H9 (cell line): ENCODE measurements around the gene LRRC55. TPM values are rescaled to one million over a fixed set of nuclear protein-coding genes. Genes with fewer than 3 reads are reported as not detected.

Experiments used
- DNase-seq: peaks from one replicate; pipeline ENCODE4 v3.0.0-alpha.2; 2017
- H2AFZ ChIP-seq: one replicate; pipeline ENCODE4 v1.6.1; 2013; ENCODE audit warnings: mild to moderate bottlenecking, low read length, control low read depth, moderate library complexity
- H2AK5ac ChIP-seq: 2 replicates; pipeline ENCODE4 v1.6.1; 2013; ENCODE audit warnings: low read length, control low read depth, mixed read lengths; ENCODE audit not compliant: insufficient read length
- H2BK120ac ChIP-seq: one replicate; pipeline ENCODE4 v1.6.1; 2013; ENCODE audit warnings: low read depth, mild to moderate bottlenecking, low read length, control low read depth, inconsistent platforms; ENCODE audit not compliant: poor library complexity, severe bottlenecking
- H2BK12ac ChIP-seq: 2 replicates; pipeline ENCODE4 v1.6.1; 2013; ENCODE audit warnings: low read length, control low read depth, mixed read lengths, low read depth; ENCODE audit not compliant: insufficient read length
- H2BK15ac ChIP-seq: 2 replicates; pipeline ENCODE4 v1.6.1; 2013; ENCODE audit warnings: low read depth, low read length, control low read depth
- H2BK20ac ChIP-seq: one replicate; pipeline ENCODE4 v1.6.1; 2013; ENCODE audit warnings: low read depth, mild to moderate bottlenecking, low read length, control low read depth, inconsistent platforms; ENCODE audit not compliant: poor library complexity, severe bottlenecking
- H2BK5ac ChIP-seq: 2 replicates; pipeline ENCODE4 v1.6.1; 2013; ENCODE audit warnings: low read length, control low read depth, mixed read lengths; ENCODE audit not compliant: insufficient read length
- H3K14ac ChIP-seq: 2 replicates; pipeline ENCODE4 v1.6.1; 2013; ENCODE audit warnings: low read length, control low read depth; ENCODE audit not compliant: insufficient read depth
- H3K18ac ChIP-seq: 2 replicates; pipeline ENCODE4 v1.6.1; 2013; ENCODE audit warnings: low read depth, mild to moderate bottlenecking, mixed read lengths, low read length, control low read depth; ENCODE audit not compliant: insufficient read length
- H3K23ac ChIP-seq: 2 replicates; pipeline ENCODE4 v1.6.1; 2013; ENCODE audit warnings: low read length, control low read depth, mixed read lengths, low read depth; ENCODE audit not compliant: insufficient read length
- H3K23me2 ChIP-seq: 2 replicates; pipeline ENCODE4 v1.6.1; 2013; ENCODE audit warnings: low read depth, mild to moderate bottlenecking, mixed read lengths, low read length, control low read depth; ENCODE audit not compliant: insufficient read length, poor library complexity, severe bottlenecking
- H3K27ac ChIP-seq: 2 replicates; pipeline ENCODE4 v1.5.1; 2013; ENCODE audit warnings: low read length, control low read depth, mixed read lengths, low read depth; ENCODE audit not compliant: insufficient read length
- H3K27me3 ChIP-seq: 2 replicates; pipeline ENCODE4 v1.6.1; 2013; ENCODE audit warnings: low read length, control low read depth, inconsistent platforms; ENCODE audit not compliant: insufficient read depth
- H3K4ac ChIP-seq: 2 replicates; pipeline ENCODE4 v1.6.1; 2013; ENCODE audit warnings: low read depth, mild to moderate bottlenecking, control low read depth, inconsistent platforms, low read length, moderate library complexity
- H3K4me1 ChIP-seq: 2 replicates; pipeline ENCODE4 v1.6.1; 2013; ENCODE audit warnings: low read length, control low read depth, inconsistent platforms; ENCODE audit not compliant: insufficient read depth
- H3K4me2 ChIP-seq: 2 replicates; pipeline ENCODE4 v1.6.1; 2013; ENCODE audit warnings: low read length, control low read depth, mixed read lengths; ENCODE audit not compliant: insufficient read length, insufficient read depth
- H3K56ac ChIP-seq: 2 replicates; pipeline ENCODE4 v1.6.1; 2013; ENCODE audit warnings: low read depth, mild to moderate bottlenecking, mixed read lengths, low read length, control low read depth; ENCODE audit not compliant: insufficient read length
- H3K79me1 ChIP-seq: 2 replicates; pipeline ENCODE4 v1.6.1; 2013; ENCODE audit warnings: low read depth, mild to moderate bottlenecking, moderate library complexity, low read length, control low read depth, inconsistent platforms; ENCODE audit not compliant: insufficient read depth, poor library complexity, severe bottlenecking
- H3K79me2 ChIP-seq: 2 replicates; pipeline ENCODE4 v1.6.1; 2013; ENCODE audit warnings: low read length, control low read depth, inconsistent platforms; ENCODE audit not compliant: insufficient read depth
- H3K9ac ChIP-seq: 2 replicates; pipeline ENCODE4 v1.6.1; 2013; ENCODE audit warnings: low read length, control low read depth, mixed read lengths; ENCODE audit not compliant: insufficient read length; ENCODE audit errors: extremely low read depth
- H3K9me3 ChIP-seq: one replicate; pipeline ENCODE4 v1.6.1; 2013; ENCODE audit warnings: low read depth, low read length, inconsistent platforms; ENCODE audit not compliant: control insufficient read depth
- H3T11ph ChIP-seq: one replicate; pipeline ENCODE4 v1.6.1; 2013; ENCODE audit warnings: mild to moderate bottlenecking, low read length, control low read depth, inconsistent platforms
- H4K20me1 ChIP-seq: one replicate; pipeline ENCODE4 v1.6.1; 2013; ENCODE audit not compliant: control insufficient read depth, insufficient read length, insufficient read depth
- H4K5ac ChIP-seq: 2 replicates; pipeline ENCODE4 v1.6.1; 2013; ENCODE audit warnings: low read depth, mild to moderate bottlenecking, mixed read lengths, low read length, control low read depth; ENCODE audit not compliant: insufficient read length
- H4K8ac ChIP-seq: replicated peaks from 2 replicates; pipeline ENCODE4 v1.6.1; 2013; ENCODE audit warnings: low read length, control low read depth, mixed read lengths, low read depth; ENCODE audit not compliant: insufficient read length
- H4K91ac ChIP-seq: 2 replicates; pipeline ENCODE4 v1.6.1; 2013; ENCODE audit warnings: low read depth, mild to moderate bottlenecking, moderate library complexity, mixed read lengths, low read length, control low read depth; ENCODE audit not compliant: insufficient read length
- H3K27ac Mint-ChIP-seq, 3 experiments: 2 replicates in 2 of 3; 3 replicates in 1 of 3; pipeline ENCODE4 v1.8.0; 2020 to 2021; ENCODE audit warnings: mixed read lengths in 3 of 3, mild to moderate bottlenecking in 1 of 3, moderate library complexity in 1 of 3
- H3K27me3 Mint-ChIP-seq: 2 replicates; pipeline ENCODE4 v1.8.0; 2021; ENCODE audit warnings: low read depth, mild to moderate bottlenecking, moderate library complexity, mixed read lengths
- H3K36me3 Mint-ChIP-seq, 3 experiments: 2 replicates in 2 of 3; 3 replicates in 1 of 3; pipeline ENCODE4 v1.8.0; 2020 to 2021; ENCODE audit warnings: low read depth in 3 of 3, mixed read lengths in 3 of 3; ENCODE audit not compliant: insufficient read depth in 1 of 3
- H3K4me1 Mint-ChIP-seq, 2 experiments: 2 replicates each; pipeline ENCODE4 v1.8.0; 2020; ENCODE audit warnings: mixed read lengths in 2 of 2
- H3K4me3 Mint-ChIP-seq, 2 experiments: 2 replicates in 1 of 2; 3 replicates in 1 of 2; pipeline ENCODE4 v1.8.0; 2020 to 2021; ENCODE audit warnings: mild to moderate bottlenecking in 2 of 2, mixed read lengths in 2 of 2, moderate library complexity in 1 of 2
- H3K9me3 Mint-ChIP-seq, 2 experiments: 2 replicates in 1 of 2; 3 replicates in 1 of 2; pipeline ENCODE4 v1.8.0; 2020; ENCODE audit warnings: mild to moderate bottlenecking in 2 of 2, mixed read lengths in 2 of 2, moderate library complexity in 1 of 2
- CTCF ChIP-seq: fragments of 200-600 bp; sonication (generic); conservative IDR thresholded peaks from 3 replicates; pipeline ENCODE4 v1.8.0; 2021; ENCODE audit warnings: antibody characterized with exemption, mild to moderate bottlenecking
- WGBS: extraction: QIAGEN DNeasy Blood & Tissue Kit; methylation state at CpG from one replicate; pipeline ENCODE4 v1.1.7; 2013; ENCODE audit warnings: missing lambda C conversion rate, low lambda C conversion rate, mixed read lengths; ENCODE audit not compliant: insufficient read length; ENCODE audit errors: extremely low coverage; 5-methylcytosine and 5-hydroxymethylcytosine counted together
- total RNA-seq: library from RNA; stranded (reverse); gene quantifications from 2 replicates; pipeline ENCODE4 v1.2.1, GENCODE V29; 2021

The LRRC55 gene
- total RNA-seq, 1 experiment from 2014 or later = 1.0 TPM

DNA sequence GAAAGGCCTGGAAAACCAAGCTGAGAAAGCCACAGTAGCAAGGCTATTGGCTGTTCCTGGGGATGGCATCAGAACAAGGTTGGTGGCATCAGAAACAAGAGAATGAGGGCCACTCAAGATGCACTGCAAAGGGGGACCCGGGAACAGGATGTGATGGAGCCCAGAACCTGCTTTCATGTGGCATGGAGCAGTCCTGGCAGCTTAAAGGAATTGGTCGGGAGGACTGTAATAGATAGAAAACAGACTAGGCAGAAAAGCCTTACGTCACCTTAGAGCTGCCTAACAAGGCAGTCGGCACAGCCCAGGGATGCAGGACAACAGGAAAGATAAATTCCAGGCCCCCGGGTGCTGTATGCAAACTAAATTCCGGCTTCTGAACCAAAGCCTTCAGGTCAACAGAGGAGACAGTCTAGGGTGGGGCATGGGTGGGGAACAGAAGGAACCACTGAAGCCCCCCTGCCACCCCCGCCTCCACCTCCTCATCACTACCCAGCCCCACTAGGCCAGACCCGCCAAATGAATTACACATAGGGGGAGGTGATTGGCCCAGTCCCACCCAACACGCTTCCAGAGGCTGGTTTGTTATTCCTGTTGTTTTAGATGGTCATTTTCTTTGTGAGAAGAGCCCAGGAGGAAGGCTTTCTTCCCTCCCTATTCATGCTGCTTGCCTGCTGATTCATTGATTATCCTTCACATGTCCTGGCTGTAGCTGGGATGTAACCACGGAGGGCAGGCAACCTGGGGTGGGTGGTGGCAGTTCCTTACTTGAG lies 25.7 kb upstream of the LRRC55 start:
- no peaks in the 10 kb centered on the region for H3K27me3 ChIP-seq
- H3K23me2 ChIP-seq = no peaks in the 10 kb centered on the region
- Mint-ChIP-seq H3K27me3 (peaks cover 10% of the 10 kb centered on the region), H3K4me1 (peaks cover 34 to 40% of the 10 kb centered on the region in 2 experiments), H3K9me3 (no peaks in the 10 kb centered on the region), H3K27ac (peak overlapping the region in 2 of 3 experiments; percentile 16 to 63; a peak in 4 of 7 replicates), H3K4me3 (no peak overlapping the region; a peak in 1 of 5 replicates), H3K36me3 (no peaks in the 10 kb centered on the region)
- H3K4me2 ChIP-seq = no peak overlapping the region
- H3K79me2 ChIP-seq = no peaks in the 10 kb centered on the region
- no peak overlapping the region for H2AK5ac ChIP-seq
- no peak overlapping the region for H3K56ac ChIP-seq
- no peak for TF ChIP-seq CTCF
- H3K4me1 ChIP-seq = peaks cover 3% of the 10 kb centered on the region; the same call in 1 of the 2 replicates
- H3K79me1 ChIP-seq = no peaks in the 10 kb centered on the region
- no peaks in the 10 kb centered on the region for H4K20me1 ChIP-seq
- no peaks in the 10 kb centered on the region for H3K9me3 ChIP-seq
- peak overlapping the region; percentile 43 for H3K27ac ChIP-seq
- no peak overlapping the region for H2BK120ac ChIP-seq
- H4K5ac ChIP-seq = no peak overlapping the region
- no peak overlapping the region for H2BK5ac ChIP-seq
- H2BK15ac ChIP-seq = no peak overlapping the region
- peak; percentile 31 for DNase-seq
- H3K14ac ChIP-seq = no peak overlapping the region; the same call in 1 of the 2 replicates
- H4K8ac ChIP-seq = no peak overlapping the region
- H3T11ph ChIP-seq = no peak overlapping the region
- no CpG with 5 or more reads among the region's 10 CpGs for WGBS
- no peak overlapping the region for H3K9ac ChIP-seq
- H2BK20ac ChIP-seq = no peak overlapping the region
- no peak overlapping the region for H4K91ac ChIP-seq
- H3K23ac ChIP-seq = no peak overlapping the region
- no peak overlapping the region for H2AFZ ChIP-seq
- no peak overlapping the region for H3K18ac ChIP-seq
- H2BK12ac ChIP-seq = no peak overlapping the region
- H3K4ac ChIP-seq = no peak overlapping the region
